ENCODE measurements around the gene SRF.

The SRF gene

DNA sequence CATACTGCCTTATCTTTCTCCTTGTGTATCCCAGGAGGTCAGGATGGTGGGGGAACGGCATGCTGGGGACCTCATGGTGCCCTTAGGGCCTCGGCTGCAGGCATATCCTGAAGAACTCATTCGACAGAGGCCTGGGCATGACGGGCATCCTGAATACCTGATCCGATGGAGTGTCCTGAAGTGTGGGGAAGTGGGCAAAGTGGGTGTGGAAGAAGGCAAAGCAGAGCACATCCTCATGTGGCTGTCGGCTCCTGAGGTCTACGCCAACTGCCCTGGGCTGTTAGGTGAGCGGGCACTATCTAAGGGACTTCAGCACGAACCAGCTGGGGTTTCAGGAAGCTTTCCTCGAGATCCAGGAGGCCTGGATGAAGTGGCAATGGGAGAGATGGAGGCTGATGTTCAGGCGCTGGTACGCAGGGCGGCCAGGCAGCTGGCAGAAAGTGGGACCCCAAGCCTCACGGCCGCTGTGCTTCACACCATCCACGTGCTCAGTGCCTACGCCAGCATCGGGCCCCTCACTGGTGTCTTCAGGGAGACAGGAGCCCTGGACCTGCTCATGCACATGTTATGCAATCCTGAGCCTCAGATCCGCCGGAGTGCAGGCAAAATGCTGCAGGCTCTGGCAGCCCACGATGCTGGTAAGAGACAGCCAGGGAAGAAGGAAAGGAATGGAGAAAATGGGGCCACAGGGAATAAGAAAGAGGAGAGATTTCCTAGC, 13.4 kb downstream of the SRF start:
- no peaks in the 10 kb centered on the region for H3K27me3 ChIP-seq (ENCODE audit: control insufficient read depth, insufficient read depth, low read length)
- H3K9ac ChIP-seq (ENCODE audit: low read length): no peak overlapping the region
- H3K9me3 ChIP-seq (ENCODE audit: control insufficient read depth, insufficient read depth, low read depth, low read length): no peaks in the 10 kb centered on the region
- peaks cover 22% of the 10 kb centered on the region for H3K36me3 ChIP-seq (ENCODE audit: control insufficient read depth, insufficient read depth, low read length)
- H3K27ac ChIP-seq (ENCODE audit: low read depth, low read length): no peak overlapping the region
- H3K4me3 ChIP-seq (ENCODE audit: low read depth, low read length): no peak overlapping the region
- H3K4me1 ChIP-seq (ENCODE audit: control insufficient read depth, insufficient read depth, low read length): peaks cover 15% of the 10 kb centered on the region; the same call in 1 of the 2 replicates

DNA sequence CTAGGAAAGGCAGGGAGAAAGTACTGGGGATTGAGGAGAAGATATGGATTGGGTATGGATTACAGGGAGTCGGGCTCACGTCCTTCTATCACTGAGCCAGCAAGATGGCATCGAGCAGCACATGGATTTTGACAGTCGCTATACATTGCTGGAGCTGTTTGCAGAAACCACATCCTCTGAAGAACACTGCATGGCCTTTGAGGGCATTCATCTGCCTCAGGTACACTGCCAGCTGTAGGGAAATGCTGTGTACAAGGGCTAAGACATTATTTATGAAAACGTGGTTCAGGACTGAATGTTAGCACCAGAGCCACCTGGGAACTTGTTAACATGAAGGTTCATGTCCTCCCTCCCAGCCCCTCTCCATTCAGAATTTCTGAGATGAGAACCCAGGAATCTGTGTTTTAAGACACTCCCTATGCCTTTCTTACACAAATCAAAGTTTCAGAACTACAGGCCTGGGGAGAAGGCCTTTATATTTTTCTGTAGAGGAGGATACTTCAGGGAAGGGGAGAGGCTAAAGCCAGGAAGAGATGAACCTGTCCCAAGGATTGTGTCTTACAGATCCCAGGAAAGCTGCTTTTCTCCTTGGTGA, 14.4 kb downstream of the SRF start:
- Histone ChIP-seq H3K4me3 (ENCODE audit: low read depth, low read length) (no peak overlapping the region), H3K9me3 (ENCODE audit: control insufficient read depth, insufficient read depth, low read depth, low read length) (no peaks in the 10 kb centered on the region), H3K36me3 (ENCODE audit: control insufficient read depth, insufficient read depth, low read length) (peaks cover 20% of the 10 kb centered on the region), H3K27ac (ENCODE audit: low read depth, low read length) (no peak overlapping the region), H3K9ac (ENCODE audit: low read length) (no peak overlapping the region), H3K4me1 (ENCODE audit: control insufficient read depth, insufficient read depth, low read length) (peaks cover 14% of the 10 kb centered on the region; the same call in 1 of the 2 replicates), H3K27me3 (ENCODE audit: control insufficient read depth, insufficient read depth, low read length) (no peaks in the 10 kb centered on the region)

DNA sequence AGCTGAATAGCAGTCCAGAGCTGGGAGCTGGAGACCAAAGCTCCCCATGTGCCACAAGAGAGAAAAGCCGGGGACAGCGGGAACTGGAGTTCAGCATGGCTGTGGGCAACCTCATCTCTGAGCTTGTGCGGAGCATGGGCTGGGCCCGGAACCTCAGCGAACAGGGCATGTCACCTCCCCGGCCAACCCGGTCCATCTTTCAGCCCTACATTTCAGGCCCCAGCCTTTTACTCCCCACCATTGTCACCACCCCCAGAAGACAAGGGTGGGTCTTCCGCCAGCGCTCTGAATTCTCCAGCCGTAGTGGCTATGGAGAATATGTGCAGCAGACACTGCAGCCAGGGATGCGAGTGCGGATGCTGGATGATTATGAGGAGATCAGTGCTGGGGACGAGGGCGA, 14.9 kb downstream of the SRF start:
- Histone ChIP-seq H3K36me3 (ENCODE audit: control insufficient read depth, insufficient read depth, low read length) (peaks cover 20% of the 10 kb centered on the region), H3K9me3 (ENCODE audit: control insufficient read depth, insufficient read depth, low read depth, low read length) (no peaks in the 10 kb centered on the region)

GRCh38 chr6:43186706-43187105, 15.6 kb downstream of the SRF start:
- Histone ChIP-seq H3K4me3 (ENCODE audit: low read depth, low read length) (no peak overlapping the region), H3K9me3 (ENCODE audit: control insufficient read depth, insufficient read depth, low read depth, low read length) (no peaks in the 10 kb centered on the region), H3K36me3 (ENCODE audit: control insufficient read depth, insufficient read depth, low read length) (peaks cover 20% of the 10 kb centered on the region), H3K9ac (ENCODE audit: low read length) (no peak overlapping the region), H3K27me3 (ENCODE audit: control insufficient read depth, insufficient read depth, low read length) (no peaks in the 10 kb centered on the region), H3K27ac (ENCODE audit: low read depth, low read length) (no peak overlapping the region), H3K4me1 (ENCODE audit: control insufficient read depth, insufficient read depth, low read length) (peaks cover 4% of the 10 kb centered on the region; the same call in 1 of the 2 replicates)

More for the DNA sequence above, 14.9 kb downstream of the SRF start:
- H3K27me3 ChIP-seq (ENCODE audit: control insufficient read depth, insufficient read depth, low read length): no peaks in the 10 kb centered on the region
- peaks cover 9% of the 10 kb centered on the region; the same call in 1 of the 2 replicates for H3K4me1 ChIP-seq (ENCODE audit: control insufficient read depth, insufficient read depth, low read length)
- no peak overlapping the region for H3K4me3 ChIP-seq (ENCODE audit: low read depth, low read length)
- no peak overlapping the region for H3K27ac ChIP-seq (ENCODE audit: low read depth, low read length)
- no peak overlapping the region for H3K9ac ChIP-seq (ENCODE audit: low read length)

- Histone ChIP-seq H3K27me3 (ENCODE audit: control insufficient read depth, insufficient read depth, low read length) (no peaks in the 10 kb centered on the region), H3K4me1 (ENCODE audit: control insufficient read depth, insufficient read depth, low read length) (no peaks in the 10 kb centered on the region), H3K9ac (ENCODE audit: low read length) (no peak overlapping the region), H3K36me3 (ENCODE audit: control insufficient read depth, insufficient read depth, low read length) (peaks cover 20% of the 10 kb centered on the region), H3K9me3 (ENCODE audit: control insufficient read depth, insufficient read depth, low read depth, low read length) (no peaks in the 10 kb centered on the region), H3K27ac (ENCODE audit: low read depth, low read length) (no peak overlapping the region), H3K4me3 (ENCODE audit: low read depth, low read length) (no peak overlapping the region)
These were observed 16.8 kb downstream of the SRF start for GRCh38 chr6:43187821-43188220.

GRCh38 chr6:43188426-43188825, 17.4 kb downstream of the SRF start:
- Histone ChIP-seq H3K36me3 (ENCODE audit: control insufficient read depth, insufficient read depth, low read length) (peaks cover 20% of the 10 kb centered on the region), H3K4me3 (ENCODE audit: low read depth, low read length) (no peak overlapping the region), H3K27me3 (ENCODE audit: control insufficient read depth, insufficient read depth, low read length) (no peaks in the 10 kb centered on the region), H3K4me1 (ENCODE audit: control insufficient read depth, insufficient read depth, low read length) (no peaks in the 10 kb centered on the region), H3K27ac (ENCODE audit: low read depth, low read length) (no peak overlapping the region), H3K9me3 (ENCODE audit: control insufficient read depth, insufficient read depth, low read depth, low read length) (no peaks in the 10 kb centered on the region), H3K9ac (ENCODE audit: low read length) (no peak overlapping the region)

GRCh38 chr6:43189776-43190304, 18.8 kb downstream of the SRF start:
- peaks cover 22% of the 10 kb centered on the region for H3K36me3 ChIP-seq (ENCODE audit: control insufficient read depth, insufficient read depth, low read length)
- no peaks in the 10 kb centered on the region for H3K27me3 ChIP-seq (ENCODE audit: control insufficient read depth, insufficient read depth, low read length)
- H3K4me1 ChIP-seq (ENCODE audit: control insufficient read depth, insufficient read depth, low read length): no peaks in the 10 kb centered on the region
- H3K4me3 ChIP-seq (ENCODE audit: low read depth, low read length): no peak overlapping the region
- no peaks in the 10 kb centered on the region for H3K9me3 ChIP-seq (ENCODE audit: control insufficient read depth, insufficient read depth, low read depth, low read length)
- H3K9ac ChIP-seq (ENCODE audit: low read length): no peak overlapping the region
- no peak overlapping the region for H3K27ac ChIP-seq (ENCODE audit: low read depth, low read length)

DNA sequence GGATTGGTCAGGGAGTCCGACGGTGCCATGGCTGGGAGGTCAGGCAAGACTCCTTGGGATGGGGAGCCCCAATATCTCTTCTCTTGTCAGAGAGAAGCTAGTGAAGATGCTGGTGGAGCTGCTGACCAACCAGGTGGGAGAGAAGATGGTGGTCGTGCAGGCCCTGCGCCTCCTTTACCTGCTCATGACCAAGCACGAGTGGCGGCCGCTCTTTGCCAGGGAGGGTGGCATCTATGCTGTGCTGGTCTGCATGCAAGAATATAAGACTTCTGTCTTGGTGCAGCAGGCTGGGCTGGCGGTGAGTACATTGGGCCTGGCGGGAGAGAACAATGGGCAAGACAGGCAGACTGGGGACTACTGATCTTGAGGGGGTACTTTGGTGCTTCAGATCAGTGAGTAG, 21.8 kb downstream of the SRF start:
- H3K9me3 ChIP-seq (ENCODE audit: control insufficient read depth, insufficient read depth, low read depth, low read length): no peaks in the 10 kb centered on the region
- H3K36me3 ChIP-seq (ENCODE audit: control insufficient read depth, insufficient read depth, low read length): peaks cover 17% of the 10 kb centered on the region
- no peak overlapping the region for H3K4me3 ChIP-seq (ENCODE audit: low read depth, low read length)
- H3K27ac ChIP-seq (ENCODE audit: low read depth, low read length): no peak overlapping the region
- H3K27me3 ChIP-seq (ENCODE audit: control insufficient read depth, insufficient read depth, low read length): no peaks in the 10 kb centered on the region
- no peaks in the 10 kb centered on the region for H3K4me1 ChIP-seq (ENCODE audit: control insufficient read depth, insufficient read depth, low read length)
- no peak overlapping the region for H3K9ac ChIP-seq (ENCODE audit: low read length)

- Histone ChIP-seq H3K9me3 (ENCODE audit: control insufficient read depth, insufficient read depth, low read depth, low read length) (no peaks in the 10 kb centered on the region), H3K36me3 (ENCODE audit: control insufficient read depth, insufficient read depth, low read length) (0 out of 2 replicates have a peak, but pooled peaks cover 15% of the 10 kb centered on the region), H3K27me3 (ENCODE audit: control insufficient read depth, insufficient read depth, low read length) (no peaks in the 10 kb centered on the region), H3K27ac (ENCODE audit: low read depth, low read length) (no peak overlapping the region), H3K4me3 (ENCODE audit: low read depth, low read length) (no peak overlapping the region), H3K4me1 (ENCODE audit: control insufficient read depth, insufficient read depth, low read length) (no peaks in the 10 kb centered on the region), H3K9ac (ENCODE audit: low read length) (no peak overlapping the region)
These were observed 22.9 kb downstream of the SRF start for GRCh38 chr6:43193929-43194328.

- Histone ChIP-seq H3K27ac (ENCODE audit: low read depth, low read length) (no peak overlapping the region), H3K27me3 (ENCODE audit: control insufficient read depth, insufficient read depth, low read length) (no peaks in the 10 kb centered on the region), H3K36me3 (ENCODE audit: control insufficient read depth, insufficient read depth, low read length) (0 out of 2 replicates have a peak, but pooled peaks cover 20% of the 10 kb centered on the region), H3K9me3 (ENCODE audit: control insufficient read depth, insufficient read depth, low read depth, low read length) (no peaks in the 10 kb centered on the region), H3K4me3 (ENCODE audit: low read depth, low read length) (no peak overlapping the region), H3K4me1 (ENCODE audit: control insufficient read depth, insufficient read depth, low read length) (no peaks in the 10 kb centered on the region), H3K9ac (ENCODE audit: low read length) (no peak overlapping the region)
These were observed 25.3 kb downstream of the SRF start for GRCh38 chr6:43196337-43196736.

DNA sequence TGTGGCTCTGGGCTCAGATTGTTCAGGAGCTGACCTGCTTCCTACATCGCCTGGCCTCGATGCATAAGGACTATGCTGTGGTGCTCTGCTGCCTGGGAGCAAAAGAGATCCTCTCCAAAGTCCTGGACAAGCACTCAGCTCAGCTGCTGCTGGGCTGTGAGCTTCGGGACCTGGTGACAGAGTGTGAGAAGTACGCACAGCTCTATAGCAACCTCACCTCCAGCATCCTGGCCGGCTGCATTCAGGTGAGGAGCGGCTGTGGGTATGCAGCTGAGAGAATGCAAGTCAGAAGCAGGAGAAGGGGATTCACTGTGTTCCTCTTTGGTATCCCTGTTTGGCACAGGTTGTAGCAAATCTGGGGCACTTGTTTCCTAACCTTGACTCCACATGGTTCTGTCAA, 28.8 kb downstream of the SRF start:
- Histone ChIP-seq H3K27me3 (ENCODE audit: control insufficient read depth, insufficient read depth, low read length) (no peaks in the 10 kb centered on the region), H3K27ac (ENCODE audit: low read depth, low read length) (no peak overlapping the region), H3K36me3 (ENCODE audit: control insufficient read depth, insufficient read depth, low read length) (0 out of 2 replicates have a peak, but pooled peaks cover 17% of the 10 kb centered on the region), H3K4me1 (ENCODE audit: control insufficient read depth, insufficient read depth, low read length) (no peaks in the 10 kb centered on the region), H3K9me3 (ENCODE audit: control insufficient read depth, insufficient read depth, low read depth, low read length) (no peaks in the 10 kb centered on the region), H3K4me3 (ENCODE audit: low read depth, low read length) (no peak overlapping the region), H3K9ac (ENCODE audit: low read length) (no peak overlapping the region)
